SK-MEL-5 (cell line): ENCODE measurements around the gene ABCC1. TPM values are rescaled to one million over a fixed set of nuclear protein-coding genes. Genes with fewer than 3 reads are reported as not detected.

Source experiments
- DNase-seq: peaks from one replicate; pipeline ENCODE4 v3.0.0-alpha.2; 2016; ENCODE audit warnings: low read depth, low spot score
- in situ Hi-C: cut with HindIII; loops from 2 replicates; pipeline ENCODE4 v1.10.0; 2016; ENCODE audit warnings: low sequenced_read_pairs, high pct_unique_total_duplicates, low pct_unique_long_range_greater_than_20kb
- total RNA-seq: library from RNA; depleted of rRNA; stranded (reverse); fragments of >200 nt; shearing (Covaris generic); gene quantifications from 2 replicates; pipeline ENCODE4 v1.2.3, GENCODE V29; 2014

Gene ABCC1
- total RNA-seq, 1 experiment from 2014 or later, result 7.2 TPM

GRCh38 chr16:16048904-16049582 lies 99.6 kb downstream of the ABCC1 start:
- DNase-seq, result peak; percentile 61
- in situ Hi-C loops, result no loop called here

- in situ Hi-C loops, result no loop called here
- DNase-seq, result no peak
Observed at GRCh38 chr16:16050106-16050505, 100.7 kb downstream of the ABCC1 start.

GRCh38 chr16:16051132-16051531 lies 101.7 kb downstream of the ABCC1 start:
- in situ Hi-C loops, result no loop called here
- no peak for DNase-seq

- in situ Hi-C loops, result no loop called here
- DNase-seq, result no peak
Observed at GRCh38 chr16:16052916-16053315, 103.5 kb downstream of the ABCC1 start.

GRCh38 chr16:16057102-16057501 lies 107.7 kb downstream of the ABCC1 start:
- in situ Hi-C loops, result no loop called here

GRCh38 chr16:16059160-16059559 lies 109.7 kb downstream of the ABCC1 start:
- in situ Hi-C loops, result no loop called here
- no peak for DNase-seq

More at GRCh38 chr16:16057102-16057501, 107.7 kb downstream of the ABCC1 start:
- DNase-seq, result no peak

GRCh38 chr16:16059895-16060590 lies 110.6 kb downstream of the ABCC1 start:
- no peak for DNase-seq
- in situ Hi-C loops, result no loop called here

- DNase-seq, result peak; percentile 10
- in situ Hi-C loops, result no loop called here
Observed at GRCh38 chr16:16062023-16062937, 112.9 kb downstream of the ABCC1 start.

- in situ Hi-C loops, result no loop called here
- DNase-seq, result no peak
Observed at GRCh38 chr16:16063683-16064082, 114.3 kb downstream of the ABCC1 start.

- DNase-seq, result no peak
- in situ Hi-C loops, result no loop called here
Observed at GRCh38 chr16:16064874-16065384, 115.5 kb downstream of the ABCC1 start.

- no peak for DNase-seq
- in situ Hi-C loops, result no loop called here
Observed at GRCh38 chr16:16067127-16067526, 117.7 kb downstream of the ABCC1 start.

- no peak for DNase-seq
- in situ Hi-C loops, result no loop called here
Observed at GRCh38 chr16:16071631-16072244, 122.3 kb downstream of the ABCC1 start.

GRCh38 chr16:16073001-16073545 lies 123.7 kb downstream of the ABCC1 start:
- in situ Hi-C loops, result no loop called here

GRCh38 chr16:16073891-16074881 lies 124.8 kb downstream of the ABCC1 start:
- in situ Hi-C loops, result no loop called here
- peak; percentile 19 for DNase-seq

More at GRCh38 chr16:16073001-16073545, 123.7 kb downstream of the ABCC1 start:
- no peak for DNase-seq

- in situ Hi-C loops, result no loop called here
- DNase-seq, result no peak
Observed at GRCh38 chr16:16075488-16076422, 126.3 kb downstream of the ABCC1 start.
